WTC11 (cell line): ENCODE results near the gene NAPSA. TPM values are rescaled to one million over a fixed set of nuclear protein-coding genes. Genes with fewer than 3 reads are reported as not detected.
"Not testable (repeated sequence)": the region's sequence is repeated elsewhere in the genome, so short reads cannot be mapped to it uniquely, and the experiment has no call there.

Experiments
- ATAC-seq: fragments of 200-7000 bp; cut with Tn5 transposase; 2 replicates; pipeline ENCODE4 v1.10.0; 2021; ENCODE audit warnings: mild to moderate bottlenecking, moderate library complexity
- CTCF ChIA-PET: fragments of 300-600 bp; sonication (Branson Sonifier 250); formaldehyde crosslinking; loops from one replicate; lab custom pipeline; 2021; ENCODE audit warnings: antibody characterized with exemption; lab: Charles Lee
- POLR2A ChIA-PET: fragments of 350-600 bp; sonication (Branson Sonifier 250); formaldehyde crosslinking; loops from one replicate; lab custom pipeline; 2021; ENCODE audit warnings: antibody characterized with exemption; lab: Charles Lee
- DNase-seq: peaks from one replicate; pipeline ENCODE4 v3.0.0; 2021; ENCODE audit warnings: low spot score
- H3K27ac Mint-ChIP-seq: 2 replicates; pipeline ENCODE4 v1.8.0; 2021; ENCODE audit warnings: mixed read lengths
- H3K27me3 Mint-ChIP-seq: 2 replicates; pipeline ENCODE4 v1.8.0; 2021; ENCODE audit warnings: low read depth, mild to moderate bottlenecking, moderate library complexity, mixed read lengths
- H3K36me3 Mint-ChIP-seq: 2 replicates; pipeline ENCODE4 v1.8.0; 2021; ENCODE audit warnings: mixed read lengths
- H3K4me1 Mint-ChIP-seq: 2 replicates; pipeline ENCODE4 v1.8.0; 2022; ENCODE audit warnings: mixed read lengths
- H3K4me3 Mint-ChIP-seq: 2 replicates; pipeline ENCODE4 v1.8.0; 2021; ENCODE audit warnings: mild to moderate bottlenecking, moderate library complexity, mixed read lengths
- H3K9me3 Mint-ChIP-seq: 2 replicates; pipeline ENCODE4 v1.8.0; 2021; ENCODE audit warnings: mixed read lengths
- AR ChIP-seq: fragments of 250-450 bp; sonication (Bioruptor Pico); IDR thresholded peaks from 2 replicates; pipeline ENCODE4 v1.9.0; 2021; ENCODE audit warnings: mild to moderate bottlenecking
- ATF3 ChIP-seq: sonication (generic); formaldehyde crosslinking; conservative IDR thresholded peaks from 2 replicates; pipeline ENCODE4 v1.8.1; 2022; ENCODE audit warnings: mild to moderate bottlenecking, missing genetic modification reagents
- E2F5 ChIP-seq: sonication (generic); formaldehyde crosslinking; IDR thresholded peaks from 2 replicates; pipeline ENCODE4 v1.8.1; 2022; ENCODE audit warnings: mild to moderate bottlenecking, moderate library complexity, missing genetic modification reagents
- ETV6 ChIP-seq: sonication (generic); formaldehyde crosslinking; IDR thresholded peaks from 2 replicates; pipeline ENCODE4 v1.8.1; 2022; ENCODE audit warnings: mild to moderate bottlenecking, missing genetic modification reagents
- FOXK1 ChIP-seq: sonication (generic); formaldehyde crosslinking; IDR thresholded peaks from 2 replicates; pipeline ENCODE4 v1.8.0; 2022; ENCODE audit warnings: mild to moderate bottlenecking, moderate library complexity, missing genetic modification reagents
- GABPB1 ChIP-seq: sonication (generic); formaldehyde crosslinking; IDR thresholded peaks from 2 replicates; pipeline ENCODE4 v1.8.1; 2023; ENCODE audit warnings: mild to moderate bottlenecking, missing genetic modification reagents
- GTF2I ChIP-seq: fragments of 250-450 bp; sonication (Bioruptor Pico); conservative IDR thresholded peaks from 2 replicates; pipeline ENCODE4 v1.4.0; 2021; ENCODE audit warnings: mild to moderate bottlenecking
- MYBL2 ChIP-seq: sonication (generic); formaldehyde crosslinking; IDR thresholded peaks from 2 replicates; pipeline ENCODE4 v1.8.1; 2023; ENCODE audit warnings: mild to moderate bottlenecking, moderate library complexity, missing genetic modification reagents
- NR1H2 ChIP-seq: sonication (generic); formaldehyde crosslinking; IDR thresholded peaks from 2 replicates; pipeline ENCODE4 v1.9.0; 2021; ENCODE audit warnings: mild to moderate bottlenecking, moderate library complexity, missing genetic modification reagents
- PRDM15 ChIP-seq: sonication (generic); formaldehyde crosslinking; IDR thresholded peaks from 2 replicates; pipeline ENCODE4 v1.8.0; 2022; ENCODE audit warnings: missing genetic modification reagents
- USF1 ChIP-seq: sonication (generic); formaldehyde crosslinking; IDR thresholded peaks from 2 replicates; pipeline ENCODE4 v1.8.0; 2022; ENCODE audit warnings: mild to moderate bottlenecking, missing genetic modification reagents
- ZBTB21 ChIP-seq: sonication (generic); formaldehyde crosslinking; IDR thresholded peaks from 2 replicates; pipeline ENCODE4 v1.8.1; 2023; ENCODE audit warnings: mild to moderate bottlenecking, missing genetic modification reagents, borderline replicate concordance
- ZNF263 ChIP-seq: sonication (generic); formaldehyde crosslinking; IDR thresholded peaks from 2 replicates; pipeline ENCODE4 v1.8.1; 2022; ENCODE audit warnings: low read depth, mild to moderate bottlenecking, moderate library complexity, missing genetic modification reagents
- ZNF281 ChIP-seq: sonication (generic); formaldehyde crosslinking; IDR thresholded peaks from 2 replicates; pipeline ENCODE4 v1.8.0; 2023; ENCODE audit warnings: mild to moderate bottlenecking, missing genetic modification reagents
- ZNF396 ChIP-seq: fragments of 250-450 bp; sonication (Bioruptor Pico); IDR thresholded peaks from 2 replicates; pipeline ENCODE4 v1.8.0; 2021; ENCODE audit warnings: mild to moderate bottlenecking, moderate library complexity, borderline replicate concordance
- ZNF416 ChIP-seq: fragments of 250-450 bp; sonication (Bioruptor Pico); IDR thresholded peaks from 2 replicates; pipeline ENCODE4 v1.9.0; 2021; ENCODE audit warnings: mild to moderate bottlenecking, inconsistent platforms
- ZSCAN18 ChIP-seq: fragments of 250-450 bp; sonication (Bioruptor Pico); IDR thresholded peaks from 2 replicates; pipeline ENCODE4 v2.1.2; 2022; ENCODE audit warnings: mild to moderate bottlenecking, moderate library complexity
- total RNA-seq: library from RNA; stranded (reverse); gene quantifications from 3 replicates; pipeline ENCODE4 v1.2.3, GENCODE V29; 2021

NAPSA gene
- total RNA-seq, 1 experiment from 2014 or later = 2.7 TPM

- TF ChIP-seq ZSCAN18 (CRISPR knock-in tag) (no peak), E2F5 (CRISPR knock-in tag) (no peak), FOXK1 (CRISPR knock-in tag) (no peak), NR1H2 (CRISPR knock-in tag) (no peak)
Observed at GRCh38 chr19:50349277-50350057, 16.0 kb downstream of the NAPSA start (continued).

GRCh38 chr19:50347089-50347581, 18.3 kb downstream of the NAPSA start:
- peaks cover 21% of the 10 kb centered on the region for H3K36me3 Mint-ChIP-seq
- H3K27ac Mint-ChIP-seq, H3K4me1 Mint-ChIP-seq, ATAC-seq, H3K4me3 Mint-ChIP-seq, H3K27me3 Mint-ChIP-seq, DNase-seq, POLR2A ChIA-PET: not testable (repeated sequence)
- H3K9me3 Mint-ChIP-seq = peaks cover 15% of the 10 kb centered on the region
- CTCF ChIA-PET = interaction anchor here (1.0 kb wide), 1 partner anchor 18 kb away, joined by 4 read pairs; the partner anchor contains the start of gene KCNC3

GRCh38 chr19:50344661-50345318, 20.6 kb downstream of the NAPSA start:
- no peak for ATAC-seq
- peaks cover 4% of the 10 kb centered on the region for H3K27me3 Mint-ChIP-seq
- no peak overlapping the region for H3K4me3 Mint-ChIP-seq
- H3K9me3 Mint-ChIP-seq = peaks cover 20% of the 10 kb centered on the region
- ChIA-PET POLR2A (no interaction called here), CTCF (interaction anchor here (1.0 kb wide), 1 partner anchor 24 kb away, joined by 3 read pairs; no protein-coding TSS in a partner anchor)
- no peaks in the 10 kb centered on the region for H3K4me1 Mint-ChIP-seq
- H3K27ac Mint-ChIP-seq = no peak overlapping the region
- no peak for DNase-seq
- peaks cover 27% of the 10 kb centered on the region for H3K36me3 Mint-ChIP-seq
- TF ChIP-seq AR (CRISPR knock-in tag) (no peak), GTF2I (CRISPR knock-in tag) (no peak), ATF3 (CRISPR knock-in tag) (no peak), MYBL2 (CRISPR knock-in tag) (no peak), ZNF263 (CRISPR knock-in tag) (no peak), ETV6 (CRISPR knock-in tag) (no peak), ZNF416 (CRISPR knock-in tag) (no peak), GABPB1 (CRISPR knock-in tag) (no peak), ZNF281 (CRISPR knock-in tag) (no peak), ZNF396 (CRISPR knock-in tag) (no peak), USF1 (CRISPR knock-in tag) (no peak), ZBTB21 (CRISPR knock-in tag) (no peak), PRDM15 (no peak)
